ENCODE data around the gene SIN3B. TPM values are rescaled to one million over a fixed set of nuclear protein-coding genes. Genes with fewer than 3 reads are reported as not detected.

SIN3B gene, protein sequence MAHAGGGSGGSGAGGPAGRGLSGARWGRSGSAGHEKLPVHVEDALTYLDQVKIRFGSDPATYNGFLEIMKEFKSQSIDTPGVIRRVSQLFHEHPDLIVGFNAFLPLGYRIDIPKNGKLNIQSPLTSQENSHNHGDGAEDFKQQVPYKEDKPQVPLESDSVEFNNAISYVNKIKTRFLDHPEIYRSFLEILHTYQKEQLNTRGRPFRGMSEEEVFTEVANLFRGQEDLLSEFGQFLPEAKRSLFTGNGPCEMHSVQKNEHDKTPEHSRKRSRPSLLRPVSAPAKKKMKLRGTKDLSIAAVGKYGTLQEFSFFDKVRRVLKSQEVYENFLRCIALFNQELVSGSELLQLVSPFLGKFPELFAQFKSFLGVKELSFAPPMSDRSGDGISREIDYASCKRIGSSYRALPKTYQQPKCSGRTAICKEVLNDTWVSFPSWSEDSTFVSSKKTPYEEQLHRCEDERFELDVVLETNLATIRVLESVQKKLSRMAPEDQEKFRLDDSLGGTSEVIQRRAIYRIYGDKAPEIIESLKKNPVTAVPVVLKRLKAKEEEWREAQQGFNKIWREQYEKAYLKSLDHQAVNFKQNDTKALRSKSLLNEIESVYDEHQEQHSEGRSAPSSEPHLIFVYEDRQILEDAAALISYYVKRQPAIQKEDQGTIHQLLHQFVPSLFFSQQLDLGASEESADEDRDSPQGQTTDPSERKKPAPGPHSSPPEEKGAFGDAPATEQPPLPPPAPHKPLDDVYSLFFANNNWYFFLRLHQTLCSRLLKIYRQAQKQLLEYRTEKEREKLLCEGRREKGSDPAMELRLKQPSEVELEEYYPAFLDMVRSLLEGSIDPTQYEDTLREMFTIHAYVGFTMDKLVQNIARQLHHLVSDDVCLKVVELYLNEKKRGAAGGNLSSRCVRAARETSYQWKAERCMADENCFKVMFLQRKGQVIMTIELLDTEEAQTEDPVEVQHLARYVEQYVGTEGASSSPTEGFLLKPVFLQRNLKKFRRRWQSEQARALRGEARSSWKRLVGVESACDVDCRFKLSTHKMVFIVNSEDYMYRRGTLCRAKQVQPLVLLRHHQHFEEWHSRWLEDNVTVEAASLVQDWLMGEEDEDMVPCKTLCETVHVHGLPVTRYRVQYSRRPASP
- total RNA-seq (10 to 100 TPM; 76.4 to 94.5 (median 84.1) TPM), total RNA-seq (45.0 to 109 (median 67.4) reads per million in 29 experiments)
- total RNA-seq (2013) = 31.8 TPM

DNA sequence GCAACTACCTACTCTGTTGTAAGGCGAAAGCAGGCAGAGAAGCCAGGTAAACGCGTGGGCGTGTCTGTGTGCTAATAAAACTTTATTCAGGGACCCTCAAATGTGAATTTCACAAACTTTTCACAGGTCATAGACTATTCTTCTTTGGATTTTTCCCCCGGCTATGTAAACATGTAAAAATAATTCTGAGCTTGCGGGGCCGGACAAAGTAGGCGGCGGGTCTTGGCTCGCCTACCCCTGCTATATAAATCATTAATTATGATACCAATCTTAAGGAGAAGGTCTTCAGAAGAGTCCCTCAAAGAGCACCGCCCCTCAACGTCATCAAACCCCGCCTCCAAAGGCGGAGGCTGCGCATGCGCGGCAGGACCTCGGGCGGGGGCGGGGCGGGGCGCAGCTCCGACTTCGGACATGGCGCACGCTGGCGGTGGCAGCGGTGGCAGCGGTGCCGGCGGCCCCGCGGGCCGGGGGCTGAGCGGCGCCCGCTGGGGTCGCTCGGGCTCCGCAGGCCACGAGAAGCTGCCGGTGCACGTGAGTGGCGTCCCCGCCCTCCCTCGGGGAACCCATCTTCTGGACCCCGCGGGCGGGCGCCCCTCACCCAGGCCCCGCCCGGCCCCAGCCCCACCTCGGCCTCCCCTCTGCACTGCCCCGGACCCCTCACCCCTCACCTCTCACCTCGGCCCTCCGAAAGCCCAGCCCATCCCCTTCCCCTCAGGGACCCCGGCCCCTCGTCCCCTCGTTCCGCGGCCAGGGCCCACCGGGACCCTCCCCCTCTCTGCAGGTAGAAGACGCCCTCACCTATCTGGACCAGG is at the start of gene SIN3B:
Gene SIN3B, plus strand, starts transcription at position 389 of the 812 bp plus-strand sequence. Its CDS starts 23 bp downstream, at position 412.
- DNase-seq = peak; percentile 72 to 97 (median 86)
- Histone ChIP-seq H3K27ac (ENCODE audit: low read length) (peak within 1 kb of the TSS; percentile 49), H3K4me1 (ENCODE audit: control insufficient read depth in 1 of 2, extremely low read depth in 1 of 2, insufficient read depth in 2 of 2, low read length in 2 of 2) (peaks cover 2 to 24% of the 10 kb centered on the region in 2 experiments), H3K9me3 (no peaks in the 10 kb centered on the region), H3K36me3 (ENCODE audit: control insufficient read depth in 2 of 2, extremely low read depth in 1 of 2, insufficient read depth in 1 of 2, low read length in 1 of 2) (peaks cover 4 to 18% of the 10 kb centered on the region in 2 donors), H3K4me3 (ENCODE audit: control insufficient read depth in 1 of 2, extremely low read depth in 1 of 2, low read length in 1 of 2) (peak within 1 kb of the TSS; percentile 52 to 71), H3K27me3 (replicated peaks in 1 of 2; ENCODE audit: control insufficient read depth in 2 of 2, extremely low read depth in 1 of 2, insufficient read depth in 2 of 2, low read length in 1 of 2) (peaks cover 0 to 20% of the 10 kb centered on the region in 2 experiments)
- Mint-ChIP-seq H3K4me1 (peaks cover 22 to 45% (median 35%) of the 10 kb centered on the region in 3 donors), H3K27me3 (peaks cover 18 to 21% of the 10 kb centered on the region in 2 donors), H3K36me3 (peaks cover 18% of the 10 kb centered on the region), H3K4me3 (peak within 1 kb of the TSS; percentile 80 to 85 (median 83)), H3K27ac (peak within 1 kb of the TSS; percentile 83 to 85), H3K9me3 (no peaks in the 10 kb centered on the region)
- WGBS (ENCODE audit: insufficient coverage) = 2% methylated on average over 50 of the region's 63 CpGs
- POLR2A ChIA-PET = no interaction called here
- peak; percentile 94 to 98 (median 96) for ATAC-seq (replicated peaks in 1 of 4)
- CTCF ChIA-PET = no interaction called here

DNA sequence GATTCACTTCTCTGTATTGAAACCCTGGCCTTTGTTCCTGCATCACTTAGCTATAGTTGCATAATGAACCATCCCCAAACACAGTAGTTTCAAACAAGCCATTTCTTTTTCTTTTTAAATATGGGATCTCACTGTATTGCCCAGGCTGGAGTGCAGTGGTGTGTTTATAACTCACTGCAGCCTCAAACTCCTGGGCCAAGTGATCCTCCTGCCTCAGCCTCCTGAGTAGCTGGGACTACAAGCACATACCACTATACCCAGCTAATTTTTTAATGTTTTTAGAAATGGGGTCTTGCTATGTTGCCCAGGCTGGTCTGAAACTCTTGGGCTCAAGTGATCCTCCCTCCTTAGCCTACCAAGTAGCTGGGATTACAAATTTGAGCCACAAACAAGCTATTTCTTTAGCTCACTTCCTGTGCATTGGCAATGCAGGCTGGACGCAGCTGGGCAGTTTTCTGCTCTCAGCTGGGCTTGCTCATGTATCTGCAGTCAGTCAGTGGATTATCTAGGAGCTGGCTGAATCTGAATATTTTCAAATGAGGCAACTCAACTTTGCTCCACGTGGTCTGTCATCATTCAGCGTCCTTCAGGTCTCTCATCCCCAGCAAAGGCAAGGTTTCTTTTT is 49.5 kb upstream of the SIN3B start:
- no peaks in the 10 kb centered on the region for H3K36me3 ChIP-seq (ENCODE audit: control insufficient read depth in 2 of 2, extremely low read depth in 1 of 2, insufficient read depth in 1 of 2, low read length in 1 of 2)
- POLR2A ChIA-PET = no interaction called here
- peaks cover 0 to 27% of the 10 kb centered on the region in 2 experiments for H3K27me3 ChIP-seq (replicated peaks in 1 of 2; ENCODE audit: control insufficient read depth in 2 of 2, extremely low read depth in 1 of 2, insufficient read depth in 2 of 2, low read length in 1 of 2)
- H3K27ac ChIP-seq (ENCODE audit: low read length) = no peak overlapping the region
- Mint-ChIP-seq H3K36me3 (no peaks in the 10 kb centered on the region), H3K9me3 (no peaks in the 10 kb centered on the region), H3K27me3 (peaks cover 9 to 18% of the 10 kb centered on the region in 2 donors), H3K27ac (no peak overlapping the region), H3K4me3 (no peak overlapping the region), H3K4me1 (no peaks in the 10 kb centered on the region)
- whole genome bisulfite sequencing (ENCODE audit: insufficient coverage) = 44% methylated on average over 1 of the region's 3 CpGs
- no peak overlapping the region for H3K4me3 ChIP-seq (ENCODE audit: control insufficient read depth in 1 of 2, extremely low read depth in 1 of 2, low read length in 1 of 2)
- DNase-seq (no peak), ATAC-seq (replicated peaks in 1 of 4) (no peak)
- no peaks in the 10 kb centered on the region for H3K4me1 ChIP-seq (ENCODE audit: control insufficient read depth in 1 of 2, extremely low read depth in 1 of 2, insufficient read depth in 2 of 2, low read length in 2 of 2)
- no peaks in the 10 kb centered on the region for H3K9me3 ChIP-seq
- CTCF ChIA-PET = interaction anchor here in 1 of 2 donors (0.6 kb wide), 2 partner anchors 139 to 411 kb away, joined by 3 to 5 read pairs; no protein-coding TSS in a partner anchor

DNA sequence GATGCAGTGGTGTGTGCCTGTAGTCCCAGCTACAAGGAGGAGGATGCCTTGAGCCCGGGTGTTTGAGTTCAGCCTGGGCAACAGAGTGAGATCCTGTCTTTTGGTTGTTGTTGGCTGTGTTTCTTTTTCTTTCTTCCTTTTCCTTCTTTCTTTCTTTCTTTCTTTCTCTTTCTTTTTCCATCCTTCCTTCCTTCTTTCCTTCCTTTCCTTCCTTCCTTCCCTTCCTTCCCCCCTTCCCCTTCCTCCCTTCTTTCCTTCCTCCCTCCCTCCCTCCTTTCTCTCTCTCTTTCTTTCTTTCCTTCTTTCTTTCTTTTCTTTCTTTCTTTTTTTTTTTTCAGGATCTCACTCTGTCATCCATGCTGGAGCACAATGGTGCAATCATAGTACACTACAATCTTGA is 46.5 kb upstream of the SIN3B start:
- no peaks in the 10 kb centered on the region for H3K4me1 ChIP-seq (ENCODE audit: control insufficient read depth in 1 of 2, extremely low read depth in 1 of 2, insufficient read depth in 2 of 2, low read length in 2 of 2)
- H3K36me3 ChIP-seq (ENCODE audit: control insufficient read depth in 2 of 2, extremely low read depth in 1 of 2, insufficient read depth in 1 of 2, low read length in 1 of 2) = no peaks in the 10 kb centered on the region
- no peak overlapping the region for H3K27ac Mint-ChIP-seq
- no peak overlapping the region for H3K4me3 ChIP-seq (ENCODE audit: control insufficient read depth in 1 of 2, extremely low read depth in 1 of 2, low read length in 1 of 2)
- DNase-seq (no peak), ATAC-seq (replicated peaks in 1 of 4) (no peak)
- no CpG with 5 or more reads among the region's 1 CpG for WGBS (ENCODE audit: insufficient coverage)
- no peaks in the 10 kb centered on the region for H3K9me3 Mint-ChIP-seq
- H3K27ac ChIP-seq (ENCODE audit: low read length) = no peak overlapping the region
- H3K4me1 Mint-ChIP-seq = no peaks in the 10 kb centered on the region
- H3K27me3 ChIP-seq (replicated peaks in 1 of 2; ENCODE audit: control insufficient read depth in 2 of 2, extremely low read depth in 1 of 2, insufficient read depth in 2 of 2, low read length in 1 of 2) = peaks cover 0 to 13% of the 10 kb centered on the region in 2 experiments
- POLR2A ChIA-PET = no interaction called here
- H3K36me3 Mint-ChIP-seq = no peaks in the 10 kb centered on the region
- H3K27me3 Mint-ChIP-seq = peaks cover 4 to 10% of the 10 kb centered on the region in 2 donors
- no peak overlapping the region for H3K4me3 Mint-ChIP-seq
- no peaks in the 10 kb centered on the region for H3K9me3 ChIP-seq
- CTCF ChIA-PET = interaction anchor here in 1 of 2 donors (0.7 kb wide), 1 partner anchor 16 kb away, joined by 5 read pairs; no protein-coding TSS in a partner anchor

DNA sequence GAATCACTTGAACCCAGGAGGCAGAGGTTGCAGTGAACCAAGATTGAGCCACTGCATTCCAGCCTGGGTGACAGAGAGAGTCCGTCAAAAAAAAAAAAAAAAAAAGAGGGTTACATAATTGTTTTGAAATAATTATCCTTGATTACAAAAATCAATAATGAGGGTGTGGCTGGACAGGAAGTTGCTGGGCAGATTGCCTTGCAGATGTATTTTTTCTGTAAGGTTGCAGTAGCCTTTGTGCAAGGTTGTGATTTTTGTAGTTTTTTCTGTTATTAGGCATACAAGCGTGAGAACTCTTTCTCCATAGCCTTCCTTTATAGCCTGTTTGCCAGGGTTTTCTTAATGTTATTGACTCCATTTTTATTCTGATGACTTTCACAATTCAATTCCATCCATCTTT is 40.7 kb upstream of the SIN3B start:
- ATAC-seq (replicated peaks in 1 of 4) (no peak), DNase-seq (no peak)
- no peaks in the 10 kb centered on the region for H3K36me3 ChIP-seq (ENCODE audit: control insufficient read depth in 2 of 2, extremely low read depth in 1 of 2, insufficient read depth in 1 of 2, low read length in 1 of 2)
- ChIA-PET POLR2A (no interaction called here), CTCF (no interaction called here)
- H3K9me3 Mint-ChIP-seq = peaks cover 4 to 18% (median 12%) of the 10 kb centered on the region in 3 donors
- no peak overlapping the region for H3K4me3 Mint-ChIP-seq
- H3K4me1 ChIP-seq (ENCODE audit: control insufficient read depth in 1 of 2, extremely low read depth in 1 of 2, insufficient read depth in 2 of 2, low read length in 2 of 2) = no peaks in the 10 kb centered on the region
- peaks cover 3% of the 10 kb centered on the region for H3K9me3 ChIP-seq
- peak overlapping the region in 1 of 2 donors; percentile 19 for H3K27ac Mint-ChIP-seq
- no peaks in the 10 kb centered on the region for H3K36me3 Mint-ChIP-seq
- peaks cover 0 to 3% of the 10 kb centered on the region in 2 donors for H3K27me3 Mint-ChIP-seq
- no CpG with 5 or more reads among the region's 2 CpGs for WGBS (ENCODE audit: insufficient coverage)
- no peak overlapping the region for H3K4me3 ChIP-seq (ENCODE audit: control insufficient read depth in 1 of 2, extremely low read depth in 1 of 2, low read length in 1 of 2)
- H3K4me1 Mint-ChIP-seq = no peaks in the 10 kb centered on the region
- peaks cover 0 to 3% of the 10 kb centered on the region in 2 experiments for H3K27me3 ChIP-seq (replicated peaks in 1 of 2; ENCODE audit: control insufficient read depth in 2 of 2, extremely low read depth in 1 of 2, insufficient read depth in 2 of 2, low read length in 1 of 2)
- no peak overlapping the region for H3K27ac ChIP-seq (ENCODE audit: low read length)

DNA sequence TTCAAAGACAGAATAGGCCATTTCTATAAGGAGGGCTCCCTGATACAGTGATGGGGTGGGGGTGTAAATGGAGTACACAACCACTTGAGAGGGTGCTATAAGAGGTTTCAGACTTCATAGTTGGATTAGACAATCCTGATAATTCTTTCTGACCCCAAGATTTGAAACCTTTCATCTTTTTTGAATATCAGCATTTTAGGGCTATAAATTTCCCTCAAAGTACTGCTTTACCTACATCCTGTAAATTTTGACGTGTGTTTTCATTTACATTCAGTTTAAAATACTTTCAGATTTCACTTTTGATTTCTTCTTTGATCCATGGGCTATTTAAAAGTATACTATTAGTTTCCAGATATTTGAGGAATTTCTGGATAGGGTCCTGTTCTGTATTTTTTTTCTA is 40.0 kb upstream of the SIN3B start:
- Mint-ChIP-seq H3K9me3 (peaks cover 4 to 18% (median 12%) of the 10 kb centered on the region in 3 donors), H3K4me3 (no peak overlapping the region), H3K4me1 (no peaks in the 10 kb centered on the region), H3K36me3 (no peaks in the 10 kb centered on the region), H3K27ac (no peak overlapping the region), H3K27me3 (peaks cover 0 to 2% of the 10 kb centered on the region in 2 donors)
- Histone ChIP-seq H3K4me3 (ENCODE audit: control insufficient read depth in 1 of 2, extremely low read depth in 1 of 2, low read length in 1 of 2) (no peak overlapping the region), H3K4me1 (ENCODE audit: control insufficient read depth in 1 of 2, extremely low read depth in 1 of 2, insufficient read depth in 2 of 2, low read length in 2 of 2) (no peaks in the 10 kb centered on the region), H3K9me3 (peaks cover 3% of the 10 kb centered on the region), H3K36me3 (ENCODE audit: control insufficient read depth in 2 of 2, extremely low read depth in 1 of 2, insufficient read depth in 1 of 2, low read length in 1 of 2) (no peaks in the 10 kb centered on the region), H3K27me3 (replicated peaks in 1 of 2; ENCODE audit: control insufficient read depth in 2 of 2, extremely low read depth in 1 of 2, insufficient read depth in 2 of 2, low read length in 1 of 2) (peaks cover 0 to under 1% of the 10 kb centered on the region in 2 experiments), H3K27ac (ENCODE audit: low read length) (no peak overlapping the region)
- POLR2A ChIA-PET = no interaction called here
- CTCF ChIA-PET = no interaction called here
- WGBS (ENCODE audit: insufficient coverage) = no CpG with 5 or more reads among the region's 1 CpG
- ATAC-seq (replicated peaks in 1 of 4) = no peak
- no peak for DNase-seq
